NCI-H1048 (cell line): ENCODE data around the gene RIF1.

ENCODE experiments used
- DNase-seq: peaks from one replicate; lab custom pipeline; 2025; lab: John Stamatoyannopoulos, UW

The RIF1 gene, protein sequence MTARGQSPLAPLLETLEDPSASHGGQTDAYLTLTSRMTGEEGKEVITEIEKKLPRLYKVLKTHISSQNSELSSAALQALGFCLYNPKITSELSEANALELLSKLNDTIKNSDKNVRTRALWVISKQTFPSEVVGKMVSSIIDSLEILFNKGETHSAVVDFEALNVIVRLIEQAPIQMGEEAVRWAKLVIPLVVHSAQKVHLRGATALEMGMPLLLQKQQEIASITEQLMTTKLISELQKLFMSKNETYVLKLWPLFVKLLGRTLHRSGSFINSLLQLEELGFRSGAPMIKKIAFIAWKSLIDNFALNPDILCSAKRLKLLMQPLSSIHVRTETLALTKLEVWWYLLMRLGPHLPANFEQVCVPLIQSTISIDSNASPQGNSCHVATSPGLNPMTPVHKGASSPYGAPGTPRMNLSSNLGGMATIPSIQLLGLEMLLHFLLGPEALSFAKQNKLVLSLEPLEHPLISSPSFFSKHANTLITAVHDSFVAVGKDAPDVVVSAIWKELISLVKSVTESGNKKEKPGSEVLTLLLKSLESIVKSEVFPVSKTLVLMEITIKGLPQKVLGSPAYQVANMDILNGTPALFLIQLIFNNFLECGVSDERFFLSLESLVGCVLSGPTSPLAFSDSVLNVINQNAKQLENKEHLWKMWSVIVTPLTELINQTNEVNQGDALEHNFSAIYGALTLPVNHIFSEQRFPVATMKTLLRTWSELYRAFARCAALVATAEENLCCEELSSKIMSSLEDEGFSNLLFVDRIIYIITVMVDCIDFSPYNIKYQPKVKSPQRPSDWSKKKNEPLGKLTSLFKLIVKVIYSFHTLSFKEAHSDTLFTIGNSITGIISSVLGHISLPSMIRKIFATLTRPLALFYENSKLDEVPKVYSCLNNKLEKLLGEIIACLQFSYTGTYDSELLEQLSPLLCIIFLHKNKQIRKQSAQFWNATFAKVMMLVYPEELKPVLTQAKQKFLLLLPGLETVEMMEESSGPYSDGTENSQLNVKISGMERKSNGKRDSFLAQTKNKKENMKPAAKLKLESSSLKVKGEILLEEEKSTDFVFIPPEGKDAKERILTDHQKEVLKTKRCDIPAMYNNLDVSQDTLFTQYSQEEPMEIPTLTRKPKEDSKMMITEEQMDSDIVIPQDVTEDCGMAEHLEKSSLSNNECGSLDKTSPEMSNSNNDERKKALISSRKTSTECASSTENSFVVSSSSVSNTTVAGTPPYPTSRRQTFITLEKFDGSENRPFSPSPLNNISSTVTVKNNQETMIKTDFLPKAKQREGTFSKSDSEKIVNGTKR (N-terminal part only)

GRCh38 chr2:151409601-151410484 lies at the start of gene RIF1:
Gene RIF1, plus strand, starts transcription at chr2:151409902. Its CDS starts 522 bp downstream, at chr2:151410424.
- DNase-seq, result peak; percentile 82

- DNase-seq, result no peak
Measured at GRCh38 chr2:151361674-151362370, 47.9 kb upstream of the RIF1 start.

- DNase-seq, result no peak
Measured at GRCh38 chr2:151363709-151364108, 46.0 kb upstream of the RIF1 start.

GRCh38 chr2:151367571-151367970 lies 42.1 kb upstream of the RIF1 start:
- no peak for DNase-seq

- DNase-seq, result no peak
Measured at GRCh38 chr2:151374436-151374835, 35.3 kb upstream of the RIF1 start.

DNA sequence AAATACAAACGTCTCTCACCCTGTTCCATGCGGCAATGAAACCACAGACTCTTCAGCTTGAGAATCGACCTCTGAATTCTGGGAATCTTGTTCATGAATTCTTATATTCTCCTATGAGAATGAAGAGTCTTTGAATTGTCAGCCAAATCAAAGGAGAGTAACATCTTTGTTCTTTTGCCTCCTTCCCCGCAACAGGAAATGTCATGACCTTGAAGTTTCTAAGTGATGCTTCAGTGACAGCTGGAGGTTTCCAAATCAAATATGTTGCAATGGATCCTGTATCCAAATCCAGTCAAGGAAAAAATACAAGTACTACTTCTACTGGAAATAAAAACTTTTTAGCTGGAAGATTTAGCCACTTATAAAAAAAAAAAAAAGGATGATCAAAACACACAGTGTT lies 30.5 kb upstream of the RIF1 start:
- no peak for DNase-seq

GRCh38 chr2:151380580-151381235 lies 29.0 kb upstream of the RIF1 start:
- DNase-seq, result no peak

DNA sequence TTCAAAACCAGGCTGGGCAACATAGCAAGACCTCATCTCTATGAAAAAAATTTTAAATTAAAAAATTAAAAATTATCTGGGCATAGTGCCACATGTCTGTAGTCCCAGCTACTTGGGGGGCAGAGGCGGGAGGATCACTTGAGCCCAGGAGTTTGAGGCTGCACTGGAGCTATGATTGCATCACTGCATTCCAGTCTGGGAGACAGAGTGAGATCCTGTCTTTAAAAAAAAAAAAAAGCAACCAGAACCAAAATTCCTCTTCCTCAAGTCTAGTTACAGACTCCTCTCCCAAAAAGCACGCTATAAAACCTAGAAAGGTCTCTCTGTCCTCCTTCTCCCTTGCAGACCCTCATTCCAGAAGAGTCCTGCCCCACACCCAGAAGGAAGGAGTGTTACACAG lies 28.4 kb upstream of the RIF1 start:
- DNase-seq, result no peak

GRCh38 chr2:151388011-151388410 lies 21.7 kb upstream of the RIF1 start:
- DNase-seq, result no peak

- no peak for DNase-seq
Measured at GRCh38 chr2:151391436-151391835, 18.3 kb upstream of the RIF1 start.

DNA sequence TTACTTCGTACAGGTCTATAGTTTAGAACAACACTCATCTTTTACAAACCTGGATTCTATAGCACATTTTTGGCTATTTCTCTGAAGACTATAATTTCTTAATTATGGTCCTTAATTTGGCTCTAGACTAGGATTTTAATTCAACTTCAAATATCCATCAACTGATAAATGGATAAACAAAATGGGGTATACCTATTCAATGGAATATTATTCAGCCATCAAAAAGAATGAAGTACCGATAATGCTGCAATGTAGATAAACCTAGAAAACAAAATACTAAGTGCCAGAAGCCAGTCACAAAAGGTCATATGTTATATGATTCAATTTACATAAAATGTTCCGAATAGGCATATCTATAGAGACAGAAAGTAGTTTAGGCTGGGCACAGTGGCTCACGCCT lies 15.2 kb upstream of the RIF1 start:
- DNase-seq, result no peak

GRCh38 chr2:151395509-151396374 lies 14.0 kb upstream of the RIF1 start:
- no peak for DNase-seq

DNA sequence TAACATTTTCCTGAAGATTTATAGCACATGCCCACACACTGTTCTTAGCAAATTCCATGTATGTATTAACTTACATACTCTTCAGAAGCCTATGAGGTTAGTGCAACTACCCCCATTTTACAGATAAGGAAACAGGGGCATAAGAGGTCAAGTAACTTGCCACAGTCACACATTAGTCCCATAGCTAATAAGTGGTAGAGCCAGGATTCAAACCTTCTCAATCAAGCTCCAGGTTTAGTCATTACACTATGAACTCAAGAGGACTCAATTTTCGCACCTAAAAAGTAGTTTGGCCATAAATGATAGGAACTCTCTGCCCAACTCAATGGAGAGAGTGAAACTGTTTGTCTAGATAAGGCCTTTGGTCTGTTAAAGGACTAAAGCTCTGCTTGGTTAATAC lies 9.7 kb upstream of the RIF1 start:
- no peak for DNase-seq

- DNase-seq, result no peak
Measured at GRCh38 chr2:151401149-151401548, 8.6 kb upstream of the RIF1 start.

- DNase-seq, result no peak
Measured at GRCh38 chr2:151403914-151404313, 5.8 kb upstream of the RIF1 start.

- no peak for DNase-seq
Measured at GRCh38 chr2:151405376-151405775, 4.3 kb upstream of the RIF1 start.

DNA sequence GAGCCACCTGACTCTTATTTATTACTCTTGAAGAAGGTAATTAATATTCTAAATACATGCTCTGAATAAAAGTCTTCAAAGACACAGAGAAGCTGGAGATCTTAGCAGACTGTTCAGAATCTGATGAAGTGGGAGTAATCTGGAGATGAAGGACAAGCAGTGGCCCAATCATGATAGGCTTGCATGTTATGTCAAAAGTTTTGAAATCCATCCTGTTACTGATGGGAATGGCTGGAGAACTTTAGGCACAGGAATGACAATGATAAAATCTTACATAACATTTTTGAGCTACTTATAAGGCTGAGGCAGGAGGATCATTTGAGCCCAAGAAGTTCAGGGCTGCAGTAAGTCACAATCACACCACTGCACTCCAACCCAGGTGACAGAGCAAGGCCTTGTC lies 2.4 kb upstream of the RIF1 start:
- no peak for DNase-seq

DNA sequence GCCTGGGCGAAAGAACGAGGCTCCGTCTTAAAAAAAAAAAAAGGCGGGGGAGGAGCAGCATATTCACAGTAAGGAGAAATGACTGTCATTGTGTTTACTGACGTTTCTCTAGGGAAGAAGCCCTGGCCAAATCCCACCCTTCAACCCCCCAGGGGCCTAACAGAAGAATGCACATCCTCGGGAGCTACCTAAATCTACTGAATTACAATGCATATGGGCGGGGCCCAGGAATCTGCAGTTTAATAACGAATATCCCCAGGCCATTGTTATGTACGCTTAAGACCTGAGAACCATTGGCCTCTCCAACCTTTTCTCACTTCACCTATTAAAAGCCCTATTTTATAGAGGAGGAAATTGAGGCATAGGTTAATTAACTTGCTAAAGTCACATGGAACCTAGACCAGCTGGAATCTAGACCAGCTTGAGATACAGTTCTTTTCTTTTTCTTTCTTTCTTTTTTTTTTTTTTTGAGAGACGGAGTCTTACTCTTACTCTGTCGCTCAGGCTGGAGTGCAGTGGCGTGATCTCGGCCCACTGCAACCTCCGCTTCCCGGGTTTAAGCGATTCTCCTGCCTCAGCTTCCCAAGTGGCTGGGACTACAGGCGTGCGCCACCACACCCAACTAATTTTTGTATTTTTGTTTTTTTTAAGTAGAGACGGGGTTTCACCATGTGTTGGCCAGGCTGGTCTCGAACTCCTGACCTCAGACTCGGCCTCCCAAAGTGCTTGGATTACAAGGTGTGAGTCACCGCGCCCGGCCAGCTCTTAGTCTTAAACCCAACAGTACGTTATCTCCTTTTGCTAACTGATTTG lies 708 bp upstream of the RIF1 start:
- DNase-seq, result no peak
